Bronchial epithelial cell (primary cell): ENCODE measurements around the gene CREBRF. TPM values are rescaled to one million over a fixed set of nuclear protein-coding genes. Genes with fewer than 3 reads are reported as not detected.
"Not testable (repeated sequence)": the region's sequence is repeated elsewhere in the genome, so short reads cannot be mapped to it uniquely, and the experiment has no call there.

Source experiments
- DNase-seq: peaks from one replicate; pipeline ENCODE4 v3.0.0-alpha.2; 2010; ENCODE audit warnings: low read depth
- FAIRE-seq: peaks from 2 replicates; lab custom pipeline; 2011; peaks lifted over from hg19 to GRCh38; lab: Jason Lieb, UNC
- H3K27me3 ChIP-seq: 2 replicates; pipeline ENCODE4 v1.5.1; 2011; ENCODE audit warnings: low read length; ENCODE audit not compliant: control insufficient read depth, insufficient read depth
- H3K36me3 ChIP-seq: 2 replicates; pipeline ENCODE4 v1.5.1; 2011; ENCODE audit warnings: low read length; ENCODE audit not compliant: control insufficient read depth, insufficient read depth
- H3K4me3 ChIP-seq: 2 replicates; pipeline ENCODE4 v1.5.1; 2011; ENCODE audit warnings: mild to moderate bottlenecking, low read depth, low read length, control low read depth
- total RNA-seq: library from RNA; depleted of rRNA; stranded (reverse); fragments of >200 nt; gene quantifications from 2 replicates; pipeline ENCODE4 v1.2.1, GENCODE V29; 2014
- TF ChIP-seq, protein P1 (sequence below): IDR thresholded peaks from 2 replicates; pipeline ENCODE4 v1.5.1; 2011; ENCODE audit warnings: mild to moderate bottlenecking, moderate library complexity, low read length, control low read depth, inconsistent platforms; ENCODE audit not compliant: insufficient read depth, severe bottlenecking

Gene CREBRF
- total RNA-seq, 1 donor from 2014 or later: 6.3 TPM

DNA sequence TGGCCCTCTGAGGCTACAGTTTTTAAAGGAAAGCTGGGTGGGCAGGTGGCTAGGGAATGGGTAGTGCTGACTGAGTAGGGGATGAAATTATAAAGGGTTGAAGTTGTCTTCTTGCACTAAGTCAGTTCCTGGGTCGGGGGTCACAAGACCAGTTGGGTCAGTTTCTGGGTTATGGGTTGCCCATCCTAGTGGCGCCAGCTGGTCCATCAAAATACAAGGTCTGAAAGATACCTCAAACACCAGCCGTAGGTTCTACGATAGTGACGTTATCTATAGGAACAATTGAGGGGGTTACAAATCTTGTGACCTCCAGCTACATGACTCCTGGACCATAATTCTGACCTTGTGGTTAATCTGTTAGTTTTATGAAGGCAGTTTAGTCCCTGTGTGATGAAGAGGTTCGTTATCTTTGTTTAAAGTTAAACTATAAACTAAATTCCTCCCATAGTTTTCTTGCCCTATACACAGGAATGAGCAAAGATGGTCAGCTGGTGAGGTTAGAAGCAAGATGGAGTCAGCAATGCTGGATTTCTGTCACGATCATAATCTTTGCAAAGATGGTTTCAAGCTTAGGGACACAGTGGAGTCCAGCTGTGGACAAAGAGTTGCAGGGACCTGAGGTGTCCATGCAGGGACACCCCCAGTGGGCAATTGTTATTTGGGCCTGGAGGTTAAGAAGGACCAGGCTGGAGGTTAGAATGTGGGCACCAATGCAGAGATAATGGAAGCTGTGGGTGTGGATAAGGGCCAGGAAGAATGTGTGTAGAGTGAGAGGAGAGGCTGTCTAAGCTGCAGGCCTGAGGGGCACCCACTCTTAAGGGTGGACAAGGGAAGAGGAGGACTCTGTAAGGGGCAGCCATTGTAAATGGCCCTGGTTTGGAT is 14.0 kb upstream of the CREBRF start:
- DNase-seq (no peak), FAIRE-seq (no peak)
- TF ChIP-seq, protein P1, sequence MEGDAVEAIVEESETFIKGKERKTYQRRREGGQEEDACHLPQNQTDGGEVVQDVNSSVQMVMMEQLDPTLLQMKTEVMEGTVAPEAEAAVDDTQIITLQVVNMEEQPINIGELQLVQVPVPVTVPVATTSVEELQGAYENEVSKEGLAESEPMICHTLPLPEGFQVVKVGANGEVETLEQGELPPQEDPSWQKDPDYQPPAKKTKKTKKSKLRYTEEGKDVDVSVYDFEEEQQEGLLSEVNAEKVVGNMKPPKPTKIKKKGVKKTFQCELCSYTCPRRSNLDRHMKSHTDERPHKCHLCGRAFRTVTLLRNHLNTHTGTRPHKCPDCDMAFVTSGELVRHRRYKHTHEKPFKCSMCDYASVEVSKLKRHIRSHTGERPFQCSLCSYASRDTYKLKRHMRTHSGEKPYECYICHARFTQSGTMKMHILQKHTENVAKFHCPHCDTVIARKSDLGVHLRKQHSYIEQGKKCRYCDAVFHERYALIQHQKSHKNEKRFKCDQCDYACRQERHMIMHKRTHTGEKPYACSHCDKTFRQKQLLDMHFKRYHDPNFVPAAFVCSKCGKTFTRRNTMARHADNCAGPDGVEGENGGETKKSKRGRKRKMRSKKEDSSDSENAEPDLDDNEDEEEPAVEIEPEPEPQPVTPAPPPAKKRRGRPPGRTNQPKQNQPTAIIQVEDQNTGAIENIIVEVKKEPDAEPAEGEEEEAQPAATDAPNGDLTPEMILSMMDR: no peak
- H3K4me3 ChIP-seq: no peak overlapping the region
- no peaks in the 10 kb centered on the region for H3K36me3 ChIP-seq
- no peaks in the 10 kb centered on the region for H3K27me3 ChIP-seq

DNA sequence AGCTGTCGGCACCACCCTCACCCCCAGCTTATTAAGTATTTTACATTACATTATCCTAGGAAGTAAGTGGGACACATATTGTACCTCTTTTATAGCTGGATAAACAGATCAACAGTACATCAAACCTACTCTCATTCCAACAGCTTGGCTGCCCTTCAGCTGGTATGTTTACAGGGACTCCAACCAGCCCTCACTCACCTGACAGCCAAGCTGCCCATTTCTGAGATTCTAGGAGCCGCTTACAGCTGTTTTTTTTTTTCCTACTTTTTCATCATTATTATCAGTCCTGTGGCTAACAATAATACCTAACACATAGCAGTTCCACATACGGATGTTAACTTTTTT is 13.4 kb upstream of the CREBRF start:
- no peak overlapping the region for H3K4me3 ChIP-seq
- no peak for DNase-seq
- H3K36me3 ChIP-seq: no peaks in the 10 kb centered on the region
- no peak for FAIRE-seq
- no peaks in the 10 kb centered on the region for H3K27me3 ChIP-seq
- TF ChIP-seq, protein P1: no peak

DNA sequence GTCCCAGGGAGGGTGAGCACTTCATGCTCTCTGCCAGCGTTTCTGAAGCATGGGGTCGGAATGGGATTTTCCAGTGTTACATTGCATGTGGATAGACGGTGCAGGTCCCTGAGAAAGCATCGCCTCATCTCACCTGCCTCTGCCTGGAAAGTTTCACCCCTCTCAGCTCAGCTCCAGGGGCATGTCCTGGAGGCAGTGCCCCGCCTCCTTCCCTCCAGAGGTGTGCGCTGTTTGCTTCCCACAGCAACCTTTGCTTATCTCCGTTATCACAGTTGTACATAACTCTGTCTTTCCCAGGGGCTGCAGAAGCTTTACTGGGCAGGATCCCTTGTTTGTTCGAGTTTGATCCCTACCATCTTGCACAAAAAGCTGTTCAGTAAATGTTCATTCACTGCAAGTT is 10.7 kb upstream of the CREBRF start:
- FAIRE-seq: no peak
- TF ChIP-seq, protein P1: no peak
- DNase-seq: no peak
- Histone ChIP-seq H3K27me3 (no peaks in the 10 kb centered on the region), H3K4me3 (no peak overlapping the region), H3K36me3 (no peaks in the 10 kb centered on the region)

DNA sequence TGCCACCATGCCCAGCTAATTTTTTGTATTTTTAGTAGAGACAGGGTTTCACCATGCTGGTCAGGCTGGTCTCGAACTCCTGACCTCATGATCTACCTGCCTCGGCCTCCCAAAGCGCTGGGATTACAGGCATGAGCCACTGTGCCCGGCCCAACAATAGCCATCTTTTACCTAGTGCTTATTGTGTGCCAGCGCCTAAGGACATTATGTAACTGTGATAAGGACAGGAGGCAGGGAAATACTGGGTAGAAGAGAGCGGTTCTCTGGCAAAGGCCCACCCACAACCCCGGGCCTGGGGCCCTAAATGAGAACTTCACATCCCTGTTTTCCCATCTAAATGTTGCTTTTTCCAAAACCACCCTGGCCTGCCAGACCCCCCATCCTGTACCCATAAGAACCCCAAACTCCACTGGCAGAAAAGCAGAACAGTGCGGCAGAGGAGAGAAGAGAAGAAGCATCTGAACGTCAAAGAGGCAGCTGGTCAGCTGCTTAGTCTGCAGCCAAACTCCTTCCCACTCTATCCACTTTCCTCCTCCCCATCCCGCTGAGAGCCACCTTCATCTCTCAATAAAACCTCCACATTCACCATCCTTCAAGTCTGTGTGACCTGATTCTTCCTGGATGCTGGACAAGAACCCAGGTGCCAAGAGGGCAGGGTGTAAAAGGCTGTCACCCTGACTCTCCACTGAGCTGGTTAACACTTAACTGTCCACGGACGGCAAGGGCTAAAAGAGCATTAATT is 8.9 kb upstream of the CREBRF start:
- H3K27me3 ChIP-seq, H3K4me3 ChIP-seq, H3K36me3 ChIP-seq, DNase-seq, FAIRE-seq: not testable (repeated sequence)

DNA sequence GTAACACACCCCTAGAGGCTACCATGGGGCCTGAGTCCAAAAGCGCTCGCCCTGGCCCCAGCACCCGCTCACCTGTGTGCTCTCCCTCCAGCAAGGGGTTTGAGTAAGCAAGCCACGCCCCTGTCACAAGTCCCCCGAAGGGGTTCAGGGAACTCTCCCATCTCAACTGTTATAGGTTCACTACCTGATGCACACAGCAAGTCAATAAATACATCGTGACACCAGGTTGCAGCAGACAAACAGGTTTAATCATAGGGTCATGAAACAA is 8.4 kb upstream of the CREBRF start:
- Histone ChIP-seq H3K27me3 (no peaks in the 10 kb centered on the region), H3K36me3 (no peaks in the 10 kb centered on the region), H3K4me3 (no peak overlapping the region)
- TF ChIP-seq, protein P1: no peak
- FAIRE-seq (no peak), DNase-seq (no peak)

DNA sequence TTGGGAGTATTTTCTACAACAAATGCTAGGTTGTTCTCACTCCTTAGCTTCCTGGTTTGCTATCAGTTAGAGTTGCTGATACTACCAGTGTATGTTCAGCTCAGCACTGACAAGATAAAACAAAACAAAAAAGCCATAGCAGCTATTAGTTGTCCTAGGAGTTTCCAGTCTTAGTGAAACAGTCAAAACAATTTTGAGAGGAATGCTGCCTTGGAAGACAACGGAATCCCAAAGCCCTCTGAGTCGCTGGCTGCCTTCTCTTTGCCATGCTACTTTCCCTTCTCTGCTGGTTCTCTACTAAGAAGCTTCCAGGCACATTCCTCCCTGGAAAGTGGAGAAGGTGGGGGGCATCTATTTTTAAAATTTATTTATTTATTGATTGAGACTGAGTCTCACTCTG is 5.4 kb upstream of the CREBRF start:
- H3K4me3 ChIP-seq: no peak overlapping the region
- FAIRE-seq: no peak
- TF ChIP-seq, protein P1: no peak

More for the DNA sequence above, 5.4 kb upstream of the CREBRF start:
- no peak for DNase-seq
- Histone ChIP-seq H3K36me3 (no peaks in the 10 kb centered on the region), H3K27me3 (no peaks in the 10 kb centered on the region)
